HG02885 (cell line): ENCODE data around the gene PNMA8B.

ENCODE experiments used
- ATAC-seq: cut with Tn5 transposase; IDR thresholded peaks from one replicate; pipeline ENCODE4 v1.9.1; 2021; ENCODE audit warnings: mild to moderate bottlenecking; ENCODE audit not compliant: unreplicated experiment, poor library complexity

PNMA8B gene

GRCh38 chr19:46488551-46488950 is 7.1 kb downstream of the PNMA8B start:
- ATAC-seq, result no peak

GRCh38 chr19:46487802-46488445 is 7.7 kb downstream of the PNMA8B start:
- no peak for ATAC-seq

- no peak for ATAC-seq
Measured at GRCh38 chr19:46487178-46487801, 8.4 kb downstream of the PNMA8B start.

GRCh38 chr19:46486358-46486757 is 9.3 kb downstream of the PNMA8B start:
- no peak for ATAC-seq

- no peak for ATAC-seq
Measured at GRCh38 chr19:46484656-46485055, 11.0 kb downstream of the PNMA8B start.

- ATAC-seq, result no peak
Measured at GRCh38 chr19:46482631-46483030, 13.0 kb downstream of the PNMA8B start.

- ATAC-seq, result no peak
Measured at GRCh38 chr19:46481947-46482346, 13.7 kb downstream of the PNMA8B start.

- no peak for ATAC-seq
Measured at GRCh38 chr19:46481223-46481848, 14.3 kb downstream of the PNMA8B start.

- ATAC-seq, result no peak
Measured at GRCh38 chr19:46480415-46480814, 15.3 kb downstream of the PNMA8B start.

GRCh38 chr19:46478356-46478986 is 17.2 kb downstream of the PNMA8B start:
- no peak for ATAC-seq

- no peak for ATAC-seq
Measured at GRCh38 chr19:46475986-46476385, 19.7 kb downstream of the PNMA8B start.

- no peak for ATAC-seq
Measured at GRCh38 chr19:46474211-46474610, 21.5 kb downstream of the PNMA8B start.

GRCh38 chr19:46472592-46472991 is 23.1 kb downstream of the PNMA8B start:
- no peak for ATAC-seq

GRCh38 chr19:46471811-46472543 is 23.7 kb downstream of the PNMA8B start:
- ATAC-seq, result no peak

GRCh38 chr19:46471116-46471733 is 24.4 kb downstream of the PNMA8B start, which contains the start of gene PNMA8A:
PNMA8A (minus strand) TSS chr19:46471563; CDS start chr19:46471035, 528 bp downstream.
- ATAC-seq, result no peak

- ATAC-seq, result no peak
Measured at GRCh38 chr19:46470376-46470775, 25.3 kb downstream of the PNMA8B start.

- ATAC-seq, result no peak
Measured at GRCh38 chr19:46469541-46470185, 26.0 kb downstream of the PNMA8B start.

- peak; percentile 63 for ATAC-seq
Measured at GRCh38 chr19:46466536-46467196, 29.0 kb downstream of the PNMA8B start.

GRCh38 chr19:46463516-46463915 is 32.2 kb downstream of the PNMA8B start:
- ATAC-seq, result no peak
